OCI-LY7 (cell line): Measurements from ENCODE around the gene ABO. TPM values are rescaled to one million over a fixed set of nuclear protein-coding genes. Genes with fewer than 3 reads are reported as not detected.
"Not testable (repeated sequence)": the region's sequence is repeated elsewhere in the genome, so short reads cannot be mapped to it uniquely, and the experiment has no call there.

ENCODE experiments used
- BruUV-seq: library from RNA; stranded (reverse); fragments of 400-500 nt; replicated peaks from 2 replicates; lab custom pipeline; 2021; lab: Mats Ljungman, UMichigan
- CTCF ChIA-PET: fragments of 300-600 bp; sonication (Branson Sonifier 250); formaldehyde crosslinking; loops from one replicate; lab custom pipeline; 2022; ENCODE audit warnings: antibody characterized with exemption; ENCODE audit not compliant: unreplicated experiment; lab: Charles Lee
- POLR2A ChIA-PET: fragments of 300-600 bp; sonication (Branson Sonifier 250); formaldehyde crosslinking; loops from one replicate; lab custom pipeline; 2022; ENCODE audit warnings: antibody characterized with exemption; lab: Charles Lee
- DNase-seq: peaks from one replicate; pipeline ENCODE4 v3.0.0-alpha.2; 2015; ENCODE audit warnings: low spot score
- H2AFZ ChIP-seq: fragments of 200-600 bp; sonication (generic), shearing (Covaris generic); 2 replicates; pipeline ENCODE4 v1.6.1; 2014; ENCODE audit warnings: mild to moderate bottlenecking, antibody characterized with exemption, low read length, moderate library complexity
- H3K27ac ChIP-seq: fragments of 200-600 bp; sonication (generic); 2 replicates; pipeline ENCODE4 v1.5.1; 2014; ENCODE audit warnings: mixed run types, low read depth, mild to moderate bottlenecking, moderate library complexity, low read length, inconsistent platforms; ENCODE audit not compliant: poor library complexity, severe bottlenecking
- H3K36me3 ChIP-seq: fragments of 200-600 bp; sonication (generic); 2 replicates; pipeline ENCODE4 v1.6.1; 2014; ENCODE audit warnings: mild to moderate bottlenecking, antibody characterized with exemption, low read length, moderate library complexity, mixed read lengths; ENCODE audit not compliant: insufficient read depth
- H3K4me1 ChIP-seq: fragments of 200-600 bp; sonication (generic); 2 replicates; pipeline ENCODE4 v1.5.1; 2014; ENCODE audit warnings: mild to moderate bottlenecking, low read length; ENCODE audit not compliant: insufficient read depth, poor library complexity, severe bottlenecking
- H3K4me2 ChIP-seq: fragments of 200-600 bp; sonication (generic); 2 replicates; pipeline ENCODE4 v1.6.1; 2014; ENCODE audit warnings: mild to moderate bottlenecking, low read length
- H3K4me3 ChIP-seq: fragments of 200-600 bp; sonication (generic); 2 replicates; pipeline ENCODE4 v1.5.1; 2014; ENCODE audit warnings: mild to moderate bottlenecking, low read depth, low read length; ENCODE audit not compliant: poor library complexity, severe bottlenecking
- H3K79me2 ChIP-seq: fragments of 200-600 bp; sonication (generic); 2 replicates; pipeline ENCODE4 v1.6.1; 2016; ENCODE audit warnings: low read depth, mild to moderate bottlenecking, low read length, moderate library complexity, mixed read lengths; ENCODE audit not compliant: insufficient read depth
- H3K9me2 ChIP-seq: fragments of 200-600 bp; sonication (generic); 2 replicates; pipeline ENCODE4 v1.6.1; 2016; ENCODE audit warnings: mild to moderate bottlenecking, low read length, mixed read lengths; ENCODE audit not compliant: insufficient read depth
- H3K9me3 ChIP-seq: fragments of 200-600 bp; sonication (generic); 2 replicates; pipeline ENCODE4 v1.6.1; 2014; ENCODE audit warnings: mild to moderate bottlenecking, mixed run types, low read length, mixed read lengths
- H4K20me1 ChIP-seq: fragments of 200-600 bp; sonication (generic); 2 replicates; pipeline ENCODE4 v1.6.1; 2014; ENCODE audit warnings: mild to moderate bottlenecking, antibody characterized with exemption, low read length, moderate library complexity, mixed read lengths; ENCODE audit not compliant: insufficient read depth
- EZH2phosphoT487 ChIP-seq: fragments of 200-600 bp; sonication (generic); IDR thresholded peaks from 2 replicates; pipeline ENCODE4 v1.6.1; 2018; ENCODE audit warnings: low read depth, borderline replicate concordance, mild to moderate bottlenecking, mixed run types, antibody characterized with exemption, low read length, moderate library complexity, mixed read lengths
- intact Hi-C: fragments of 100-400 bp; cut with micrococcal nuclease; formaldehyde crosslinking; loops from one replicate; pipeline ENCODE4 v1.10.0; 2022; ENCODE audit not compliant: unreplicated experiment
- total RNA-seq, 2 experiments: library from RNA; depleted of rRNA in 1 of 2; stranded (reverse); fragments of >200 nt in 1 of 2; shearing (Covaris generic) in 1 of 2; gene quantifications; 2 replicates each; pipeline ENCODE4 v1.2.3, GENCODE V29; 2014 to 2022
- TF ChIP-seq, protein P1 (sequence below): fragments of 200-600 bp; sonication (generic); conservative IDR thresholded peaks from 2 replicates; pipeline ENCODE4 v1.5.1; 2014; ENCODE audit warnings: mild to moderate bottlenecking, antibody characterized with exemption, low read length, moderate library complexity, mixed read lengths

ABO gene
- total RNA-seq, 2 experiments from 2014 or later = not detected

- Histone ChIP-seq H3K4me3 (no peak overlapping the region), H4K20me1 (no peaks in the 10 kb centered on the region), H3K4me1 (no peaks in the 10 kb centered on the region), H3K27ac (no peak overlapping the region), H3K9me2 (no peaks in the 10 kb centered on the region), H2AFZ (no peak overlapping the region), H3K36me3 (no peaks in the 10 kb centered on the region), H3K79me2 (no peaks in the 10 kb centered on the region), H3K9me3 (no peaks in the 10 kb centered on the region), H3K4me2 (no peak overlapping the region)
- POLR2A ChIA-PET = no interaction called here
- no TSS peak for BruUV-seq
- CTCF ChIA-PET = no interaction called here
- intact Hi-C loops = no loop called here
- no peak for TF ChIP-seq EZH2phosphoT487
- TF ChIP-seq, protein P1, sequence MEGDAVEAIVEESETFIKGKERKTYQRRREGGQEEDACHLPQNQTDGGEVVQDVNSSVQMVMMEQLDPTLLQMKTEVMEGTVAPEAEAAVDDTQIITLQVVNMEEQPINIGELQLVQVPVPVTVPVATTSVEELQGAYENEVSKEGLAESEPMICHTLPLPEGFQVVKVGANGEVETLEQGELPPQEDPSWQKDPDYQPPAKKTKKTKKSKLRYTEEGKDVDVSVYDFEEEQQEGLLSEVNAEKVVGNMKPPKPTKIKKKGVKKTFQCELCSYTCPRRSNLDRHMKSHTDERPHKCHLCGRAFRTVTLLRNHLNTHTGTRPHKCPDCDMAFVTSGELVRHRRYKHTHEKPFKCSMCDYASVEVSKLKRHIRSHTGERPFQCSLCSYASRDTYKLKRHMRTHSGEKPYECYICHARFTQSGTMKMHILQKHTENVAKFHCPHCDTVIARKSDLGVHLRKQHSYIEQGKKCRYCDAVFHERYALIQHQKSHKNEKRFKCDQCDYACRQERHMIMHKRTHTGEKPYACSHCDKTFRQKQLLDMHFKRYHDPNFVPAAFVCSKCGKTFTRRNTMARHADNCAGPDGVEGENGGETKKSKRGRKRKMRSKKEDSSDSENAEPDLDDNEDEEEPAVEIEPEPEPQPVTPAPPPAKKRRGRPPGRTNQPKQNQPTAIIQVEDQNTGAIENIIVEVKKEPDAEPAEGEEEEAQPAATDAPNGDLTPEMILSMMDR = no peak
- DNase-seq = no peak
These were observed 1.2 kb downstream of the ABO start for GRCh38 chr9:133273819-133274218.

DNA sequence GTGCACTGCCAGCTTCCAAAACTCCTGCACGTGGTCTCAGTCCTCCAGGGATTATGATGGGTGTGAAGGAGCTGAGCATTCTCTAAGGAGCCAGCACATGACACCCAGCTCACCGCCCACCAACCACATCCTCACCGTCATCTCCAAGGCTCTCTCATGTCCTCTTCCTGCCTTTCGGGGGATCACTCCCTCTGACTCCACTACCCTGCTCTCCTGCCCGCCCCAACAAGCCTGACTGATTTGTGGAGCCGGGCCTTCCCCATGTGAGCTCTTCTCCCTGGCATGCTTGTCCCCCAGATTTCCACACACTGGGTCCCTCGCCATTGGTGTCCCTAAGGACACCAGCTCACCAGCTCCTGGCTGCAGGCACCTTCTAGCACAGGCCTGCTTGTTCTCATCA lies 1.9 kb downstream of the ABO start:
- Histone ChIP-seq H3K9me2 (no peaks in the 10 kb centered on the region), H3K4me2 (no peak overlapping the region), H3K36me3 (no peaks in the 10 kb centered on the region), H2AFZ (no peak overlapping the region), H3K4me1 (no peaks in the 10 kb centered on the region), H3K79me2 (no peaks in the 10 kb centered on the region), H3K9me3 (no peaks in the 10 kb centered on the region), H3K4me3 (no peak overlapping the region), H3K27ac (no peak overlapping the region), H4K20me1 (no peaks in the 10 kb centered on the region)
- BruUV-seq = no TSS peak
- TF ChIP-seq, protein P1 = no peak
- TF ChIP-seq EZH2phosphoT487 = no peak
- no peak for DNase-seq
- intact Hi-C loops = no loop called here
- ChIA-PET CTCF (no interaction called here), POLR2A (no interaction called here)

DNA sequence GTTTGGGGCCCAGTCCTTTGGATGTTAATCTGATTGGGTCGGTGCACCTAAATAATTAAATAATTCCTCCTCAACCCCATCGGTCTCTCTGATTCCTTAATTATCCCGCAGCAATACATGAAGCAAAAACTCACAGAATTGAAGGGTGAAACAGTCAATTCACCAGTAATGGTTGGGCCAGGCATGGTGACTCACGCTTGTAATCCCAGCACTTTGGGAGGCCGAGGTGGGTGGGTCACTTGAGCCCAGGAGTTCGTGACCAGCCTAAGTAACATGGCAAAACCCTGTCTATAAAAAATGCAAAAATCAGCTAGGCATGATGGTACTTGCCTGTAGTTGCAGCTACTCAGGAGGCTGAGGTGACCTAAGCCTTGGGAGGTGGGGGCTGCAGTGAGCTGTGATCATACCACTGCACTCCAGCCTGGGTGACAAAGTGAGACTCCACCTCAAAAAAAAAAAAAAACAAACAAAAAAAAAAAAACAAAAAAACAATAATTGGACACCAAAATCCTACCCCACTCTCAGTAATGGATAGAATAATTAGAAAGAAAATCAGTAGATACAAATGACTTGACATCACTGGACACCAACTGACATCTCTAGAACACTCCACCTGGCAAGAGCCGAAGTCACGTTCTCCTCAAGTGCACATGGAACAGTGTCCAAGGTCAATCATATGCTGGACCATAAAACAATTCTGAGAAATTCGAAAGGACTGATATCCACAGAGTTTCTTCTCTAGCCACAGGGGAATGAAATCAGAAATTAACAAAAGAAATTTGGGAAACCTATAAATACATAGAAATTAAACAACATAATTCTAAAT lies 5.3 kb downstream of the ABO start:
- no peaks in the 10 kb centered on the region for H4K20me1 ChIP-seq
- no peaks in the 10 kb centered on the region for H3K9me3 ChIP-seq
- H2AFZ ChIP-seq = no peak overlapping the region
- DNase-seq = no peak
- H3K4me2 ChIP-seq = no peak overlapping the region
- ChIA-PET CTCF (no interaction called here), POLR2A (interaction anchor here (0.6 kb wide), 1 partner anchor 373 kb away, joined by 3 read pairs; no protein-coding TSS in a partner anchor)
- no peaks in the 10 kb centered on the region for H3K79me2 ChIP-seq
- H3K4me3 ChIP-seq = no peak overlapping the region
- BruUV-seq = no TSS peak
- no peaks in the 10 kb centered on the region for H3K36me3 ChIP-seq
- H3K4me1 ChIP-seq = no peaks in the 10 kb centered on the region
- no peak overlapping the region for H3K27ac ChIP-seq
- intact Hi-C loops = no loop called here
- TF ChIP-seq EZH2phosphoT487 = no peak
- TF ChIP-seq, protein P1 = no peak
- H3K9me2 ChIP-seq = no peaks in the 10 kb centered on the region

DNA sequence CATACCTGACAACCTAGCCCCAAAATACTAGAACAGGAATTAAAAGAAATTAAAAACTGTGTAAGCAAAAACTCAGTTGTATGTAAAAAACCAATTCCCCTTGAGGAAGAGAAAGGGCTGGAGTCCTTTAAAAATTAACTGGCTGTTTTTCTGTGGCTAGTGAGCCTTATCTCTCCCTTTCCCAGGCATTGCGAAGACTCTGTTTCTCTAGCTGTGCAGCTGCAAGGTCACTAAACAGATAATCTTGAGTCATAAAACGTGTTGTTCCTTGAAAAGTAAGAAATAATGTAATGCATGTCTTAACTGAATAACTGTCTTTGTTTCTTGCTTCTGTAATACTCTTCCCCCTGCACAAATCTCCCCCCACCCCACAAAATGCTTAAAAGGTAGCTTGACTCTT lies 5.9 kb downstream of the ABO start:
- DNase-seq, H3K4me3 ChIP-seq, H3K79me2 ChIP-seq, BruUV-seq, H3K27ac ChIP-seq, intact Hi-C loops, H3K9me2 ChIP-seq, H3K4me1 ChIP-seq, CTCF ChIA-PET, H4K20me1 ChIP-seq, H3K36me3 ChIP-seq, H3K9me3 ChIP-seq, H2AFZ ChIP-seq, POLR2A ChIA-PET, H3K4me2 ChIP-seq: not testable (repeated sequence)
